Measurements from ENCODE around the gene SCAP. TPM values are rescaled to one million over a fixed set of nuclear protein-coding genes. Genes with fewer than 3 reads are reported as not detected.

SCAP gene
- total RNA-seq, 6 donors from 2014 or later: 65.7 to 134 (median 81.8) TPM

- H3K27me3 ChIP-seq: no peaks in the 10 kb centered on the region
- no peak for TF ChIP-seq EP300 (IDR thresholded peaks at IDR 0.05)
- H3K36me3 ChIP-seq: no peaks in the 10 kb centered on the region
- peak overlapping the region in 3 of 4 donors; percentile 76 to 81 (median 80) for H3K4me3 ChIP-seq
- DNase-seq (no peak), ATAC-seq (ENCODE audit: low FRiP score in 2 of 2) (no peak)
- no peaks in the 10 kb centered on the region for H3K9me3 ChIP-seq
- peak overlapping the region in 3 of 4 donors; percentile 94 to 97 (median 94) for H3K27ac ChIP-seq
- WGBS, 2 donors: 88 to 92% methylated on average over 19 of the region's 19 CpGs
- H3K4me1 ChIP-seq: peaks cover 20 to 51% (median 24%) of the 10 kb centered on the region in 4 donors
Measured at GRCh38 chr3:47379411-47379899, 96.3 kb downstream of the SCAP start.

GRCh38 chr3:47378869-47379268, 96.9 kb downstream of the SCAP start:
- Histone ChIP-seq H3K36me3 (no peaks in the 10 kb centered on the region), H3K27me3 (no peaks in the 10 kb centered on the region), H3K4me1 (peaks cover 20 to 51% (median 24%) of the 10 kb centered on the region in 4 donors), H3K27ac (no peak overlapping the region), H3K4me3 (no peak overlapping the region), H3K9me3 (no peaks in the 10 kb centered on the region)
- no peak for ATAC-seq (ENCODE audit: low FRiP score in 2 of 2)
- DNase-seq: no peak
- TF ChIP-seq EP300 (IDR thresholded peaks at IDR 0.05): no peak
- no peak for TF ChIP-seq POLR2A (IDR thresholded peaks at IDR 0.05)
- no peak for TF ChIP-seq CTCF (IDR thresholded peaks at IDR 0.05)
- no peak for TF ChIP-seq POLR2AphosphoS5 (IDR thresholded peaks at IDR 0.05)

- H3K4me3 ChIP-seq: no peak overlapping the region
- no peaks in the 10 kb centered on the region for H3K36me3 ChIP-seq
- no peak for TF ChIP-seq EP300 (IDR thresholded peaks at IDR 0.05)
- TF ChIP-seq CTCF (IDR thresholded peaks at IDR 0.05): no peak
- no peak for TF ChIP-seq POLR2AphosphoS5 (IDR thresholded peaks at IDR 0.05)
- TF ChIP-seq POLR2A (IDR thresholded peaks at IDR 0.05): no peak
- ATAC-seq (ENCODE audit: low FRiP score in 2 of 2): no peak
- H3K27me3 ChIP-seq: no peaks in the 10 kb centered on the region
- no peaks in the 10 kb centered on the region for H3K9me3 ChIP-seq
- DNase-seq: no peak
- peaks cover 15 to 34% (median 21%) of the 10 kb centered on the region in 4 donors for H3K4me1 ChIP-seq
- H3K27ac ChIP-seq: no peak overlapping the region
- 81 to 83% methylated on average over 2 of the region's 2 CpGs for WGBS, 2 donors
Measured at GRCh38 chr3:47377186-47377585, 98.6 kb downstream of the SCAP start.

- Histone ChIP-seq H3K4me3 (no peak overlapping the region), H3K4me1 (peaks cover 8 to 26% (median 15%) of the 10 kb centered on the region in 4 donors), H3K27ac (no peak overlapping the region), H3K36me3 (no peaks in the 10 kb centered on the region), H3K9me3 (no peaks in the 10 kb centered on the region), H3K27me3 (no peaks in the 10 kb centered on the region)
- DNase-seq (no peak), ATAC-seq (ENCODE audit: low FRiP score in 2 of 2) (no peak)
- 88 to 90% methylated on average over 3 of the region's 3 CpGs for WGBS, 2 donors
- TF ChIP-seq CTCF (IDR thresholded peaks at IDR 0.05) (no peak), POLR2A (IDR thresholded peaks at IDR 0.05) (no peak)
Measured at GRCh38 chr3:47376393-47376792, 99.3 kb downstream of the SCAP start.

GRCh38 chr3:47374587-47374986, 101.2 kb downstream of the SCAP start:
- Histone ChIP-seq H3K36me3 (no peaks in the 10 kb centered on the region), H3K4me3 (no peak overlapping the region), H3K27me3 (no peaks in the 10 kb centered on the region), H3K9me3 (no peaks in the 10 kb centered on the region), H3K4me1 (peaks cover 3 to 21% (median 11%) of the 10 kb centered on the region in 4 donors), H3K27ac (no peak overlapping the region)
- TF ChIP-seq POLR2AphosphoS5 (IDR thresholded peaks at IDR 0.05) (no peak), POLR2A (IDR thresholded peaks at IDR 0.05) (no peak), EP300 (IDR thresholded peaks at IDR 0.05) (no peak), CTCF (IDR thresholded peaks at IDR 0.05) (no peak)
- DNase-seq: no peak
- no peak for ATAC-seq (ENCODE audit: low FRiP score in 2 of 2)
